ENCODE measurements around the gene BCAS3. TPM values are rescaled to one million over a fixed set of nuclear protein-coding genes. Genes with fewer than 3 reads are reported as not detected.

Gene BCAS3
- total and polyA plus RNA-seq, 11 donors: 4.5 to 23.5 (median 17.9) TPM

GRCh38 chr17:61221597-61222471, 544.2 kb downstream of the BCAS3 start:
- Histone ChIP-seq H3K9me3 (no peaks in the 10 kb centered on the region), H3K27me3 (no peaks in the 10 kb centered on the region), H3K4me3 (peak overlapping the region in 1 of 12 donors; percentile 33), H3K27ac (peak overlapping the region in 2 of 12 donors; percentile 27 to 68), H3K36me3 (no peaks in the 10 kb centered on the region), H3K4me1 (peaks cover 0 to 46% (median 9%) of the 10 kb centered on the region in 12 donors)
- DNase-seq (no peak), ATAC-seq (no peak)
- TF ChIP-seq CTCF (IDR thresholded peaks at IDR 0.05) (no peak), POLR2A (IDR thresholded peaks at IDR 0.05) (no peak)
- 93 to 97% (median 94%) methylated on average over 8 of the region's 8 CpGs for WGBS, 4 donors
- intact Hi-C loops (cut with DNase I): no loop called here

- intact Hi-C loops (cut with DNase I): no loop called here
- H3K27me3 ChIP-seq: no peaks in the 10 kb centered on the region
- no peak for DNase-seq
- H3K27ac ChIP-seq: no peak overlapping the region
- ATAC-seq: no peak
- no peak for TF ChIP-seq POLR2A (IDR thresholded peaks at IDR 0.05)
- TF ChIP-seq CTCF (IDR thresholded peaks at IDR 0.05): no peak
- 96 to 100% (median 98%) methylated on average over 1 of the region's 1 CpG for WGBS, 4 donors
- H3K36me3 ChIP-seq: no peaks in the 10 kb centered on the region
- no peaks in the 10 kb centered on the region for H3K9me3 ChIP-seq
- H3K4me3 ChIP-seq: no peak overlapping the region
- peaks cover 0 to 36% (median 8%) of the 10 kb centered on the region in 12 donors for H3K4me1 ChIP-seq
Measured at GRCh38 chr17:61223725-61224124, 546.1 kb downstream of the BCAS3 start.

GRCh38 chr17:61225178-61225882, 547.7 kb downstream of the BCAS3 start:
- Histone ChIP-seq H3K4me3 (no peak overlapping the region), H3K27ac (no peak overlapping the region), H3K4me1 (peaks cover 0 to 26% (median 0%) of the 10 kb centered on the region in 12 donors), H3K36me3 (no peaks in the 10 kb centered on the region), H3K27me3 (no peaks in the 10 kb centered on the region), H3K9me3 (no peaks in the 10 kb centered on the region)
- ATAC-seq: no peak
- no peak for DNase-seq
- no peak for TF ChIP-seq CTCF (IDR thresholded peaks at IDR 0.05)
- no peak for TF ChIP-seq POLR2A (IDR thresholded peaks at IDR 0.05)
- intact Hi-C loops (cut with DNase I): no loop called here
- 89 to 94% (median 92%) methylated on average over 5 of the region's 5 CpGs for WGBS, 4 donors

GRCh38 chr17:61227866-61228265, 550.2 kb downstream of the BCAS3 start:
- Histone ChIP-seq H3K36me3 (no peaks in the 10 kb centered on the region), H3K4me1 (peaks cover 0 to 4% (median 0%) of the 10 kb centered on the region in 12 donors), H3K4me3 (no peak overlapping the region), H3K27ac (no peak overlapping the region), H3K27me3 (no peaks in the 10 kb centered on the region), H3K9me3 (no peaks in the 10 kb centered on the region)
- DNase-seq (no peak), ATAC-seq (no peak)
- no peak for TF ChIP-seq CTCF (IDR thresholded peaks at IDR 0.05)
- TF ChIP-seq POLR2A (IDR thresholded peaks at IDR 0.05): no peak
- intact Hi-C loops (cut with DNase I): no loop called here

All from heart left ventricle (tissue), 16 donors.